ENCODE measurements around the gene DNAH17.

The DNAH17 gene

GRCh38 chr17:78611607-78612006 lies 34.4 kb upstream of the DNAH17 start:
- no peaks in the 10 kb centered on the region for H3K9me3 ChIP-seq (ENCODE audit: control insufficient read depth, insufficient read depth, low read length)
- H3F3A ChIP-seq (ENCODE audit: control insufficient read depth, insufficient read depth), result no peaks in the 10 kb centered on the region
- H3K27ac ChIP-seq (ENCODE audit: low read depth, low read length), result no peak overlapping the region
- H3K4me1 ChIP-seq (ENCODE audit: control insufficient read depth, low read length), result no peaks in the 10 kb centered on the region
- no peak overlapping the region for H3K4me3 ChIP-seq (ENCODE audit: low read length)
- H3K9me2 ChIP-seq (replicated peaks; ENCODE audit: control insufficient read depth, low read length), result no peaks in the 10 kb centered on the region
- H4K20me1 ChIP-seq (ENCODE audit: control insufficient read depth, insufficient read depth, low read depth, low read length), result no peaks in the 10 kb centered on the region
- no peaks in the 10 kb centered on the region for H3K36me3 ChIP-seq (ENCODE audit: control insufficient read depth, low read length)
- 0 out of 2 replicates have a peak, but pooled peaks cover 5% of the 10 kb centered on the region for H3K27me3 ChIP-seq (ENCODE audit: control insufficient read depth, low read length)
- TF ChIP-seq EZH2phosphoT487 (IDR thresholded peaks at IDR 0.05; ENCODE audit: borderline replicate concordance, low read length), result no peak
- TF ChIP-seq, protein P1, sequence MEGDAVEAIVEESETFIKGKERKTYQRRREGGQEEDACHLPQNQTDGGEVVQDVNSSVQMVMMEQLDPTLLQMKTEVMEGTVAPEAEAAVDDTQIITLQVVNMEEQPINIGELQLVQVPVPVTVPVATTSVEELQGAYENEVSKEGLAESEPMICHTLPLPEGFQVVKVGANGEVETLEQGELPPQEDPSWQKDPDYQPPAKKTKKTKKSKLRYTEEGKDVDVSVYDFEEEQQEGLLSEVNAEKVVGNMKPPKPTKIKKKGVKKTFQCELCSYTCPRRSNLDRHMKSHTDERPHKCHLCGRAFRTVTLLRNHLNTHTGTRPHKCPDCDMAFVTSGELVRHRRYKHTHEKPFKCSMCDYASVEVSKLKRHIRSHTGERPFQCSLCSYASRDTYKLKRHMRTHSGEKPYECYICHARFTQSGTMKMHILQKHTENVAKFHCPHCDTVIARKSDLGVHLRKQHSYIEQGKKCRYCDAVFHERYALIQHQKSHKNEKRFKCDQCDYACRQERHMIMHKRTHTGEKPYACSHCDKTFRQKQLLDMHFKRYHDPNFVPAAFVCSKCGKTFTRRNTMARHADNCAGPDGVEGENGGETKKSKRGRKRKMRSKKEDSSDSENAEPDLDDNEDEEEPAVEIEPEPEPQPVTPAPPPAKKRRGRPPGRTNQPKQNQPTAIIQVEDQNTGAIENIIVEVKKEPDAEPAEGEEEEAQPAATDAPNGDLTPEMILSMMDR (IDR thresholded peaks at IDR 0.05; ENCODE audit: low read depth, low read length, poor library complexity, severe bottlenecking), result no peak
- H3K4me2 ChIP-seq (ENCODE audit: low read length), result no peak overlapping the region
- no peaks in the 10 kb centered on the region for H3K79me2 ChIP-seq (ENCODE audit: control insufficient read depth, low read length)

DNA sequence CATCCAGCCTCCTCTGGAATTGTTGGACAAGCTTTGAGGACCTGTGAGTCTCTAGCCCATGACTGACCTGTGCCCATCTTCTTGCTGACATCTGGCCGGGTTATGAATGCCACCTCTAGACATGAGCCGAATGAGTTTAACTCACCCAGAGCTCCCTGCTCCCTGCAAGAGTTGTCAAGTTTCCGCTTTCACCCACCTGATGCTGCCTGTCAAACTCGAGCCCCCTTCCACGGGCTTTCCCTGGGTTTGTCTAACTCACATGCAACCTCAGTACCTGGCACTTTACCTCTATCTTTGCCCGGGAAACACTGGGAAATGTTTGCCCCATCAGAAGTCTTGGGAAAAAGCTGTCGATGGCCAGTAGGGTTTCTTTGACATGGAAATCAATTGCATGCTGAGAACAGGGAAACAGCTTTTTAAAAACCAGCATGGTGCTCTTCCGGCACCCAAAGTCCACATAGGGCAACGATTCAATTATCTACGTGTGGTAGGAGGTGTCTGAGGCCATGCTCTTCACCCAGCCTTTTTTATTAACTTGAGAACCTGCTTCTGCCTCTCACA lies 33.8 kb upstream of the DNAH17 start:
- Histone ChIP-seq H3F3A (ENCODE audit: control insufficient read depth, insufficient read depth) (no peaks in the 10 kb centered on the region), H3K27me3 (ENCODE audit: control insufficient read depth, low read length) (0 out of 2 replicates have a peak, but pooled peaks cover 5% of the 10 kb centered on the region), H4K20me1 (ENCODE audit: control insufficient read depth, insufficient read depth, low read depth, low read length) (no peaks in the 10 kb centered on the region), H3K9me3 (ENCODE audit: control insufficient read depth, insufficient read depth, low read length) (no peaks in the 10 kb centered on the region), H3K36me3 (ENCODE audit: control insufficient read depth, low read length) (no peaks in the 10 kb centered on the region), H3K4me3 (ENCODE audit: low read length) (no peak overlapping the region), H3K4me2 (ENCODE audit: low read length) (no peak overlapping the region), H3K27ac (ENCODE audit: low read depth, low read length) (no peak overlapping the region), H3K9me2 (replicated peaks; ENCODE audit: control insufficient read depth, low read length) (no peaks in the 10 kb centered on the region), H3K4me1 (ENCODE audit: control insufficient read depth, low read length) (no peaks in the 10 kb centered on the region), H3K79me2 (ENCODE audit: control insufficient read depth, low read length) (no peaks in the 10 kb centered on the region)
- no peak for TF ChIP-seq EZH2phosphoT487 (IDR thresholded peaks at IDR 0.05; ENCODE audit: borderline replicate concordance, low read length)
- TF ChIP-seq, protein P1 (IDR thresholded peaks at IDR 0.05; ENCODE audit: low read depth, low read length, poor library complexity, severe bottlenecking), result no peak

GRCh38 chr17:78609191-78609641 lies 32.0 kb upstream of the DNAH17 start:
- TF ChIP-seq EZH2phosphoT487 (IDR thresholded peaks at IDR 0.05; ENCODE audit: borderline replicate concordance, low read length), result no peak
- TF ChIP-seq, protein P1 (IDR thresholded peaks at IDR 0.05; ENCODE audit: low read depth, low read length, poor library complexity, severe bottlenecking), result no peak
- Histone ChIP-seq H4K20me1 (ENCODE audit: control insufficient read depth, insufficient read depth, low read depth, low read length) (no peaks in the 10 kb centered on the region), H3F3A (ENCODE audit: control insufficient read depth, insufficient read depth) (no peaks in the 10 kb centered on the region), H3K9me2 (replicated peaks; ENCODE audit: control insufficient read depth, low read length) (no peaks in the 10 kb centered on the region), H3K4me3 (ENCODE audit: low read length) (no peak overlapping the region), H3K4me1 (ENCODE audit: control insufficient read depth, low read length) (no peaks in the 10 kb centered on the region), H3K27me3 (ENCODE audit: control insufficient read depth, low read length) (0 out of 2 replicates have a peak, but pooled peaks cover 5% of the 10 kb centered on the region), H3K36me3 (ENCODE audit: control insufficient read depth, low read length) (no peaks in the 10 kb centered on the region), H3K27ac (ENCODE audit: low read depth, low read length) (no peak overlapping the region), H3K4me2 (ENCODE audit: low read length) (no peak overlapping the region), H3K9me3 (ENCODE audit: control insufficient read depth, insufficient read depth, low read length) (no peaks in the 10 kb centered on the region), H3K79me2 (ENCODE audit: control insufficient read depth, low read length) (no peaks in the 10 kb centered on the region)

All from DOHH2 (cell line).